GM21367 (cell line): ENCODE results near the gene UBR7.
"Not testable (repeated sequence)": the region's sequence is repeated elsewhere in the genome, so short reads cannot be mapped to it uniquely, and the experiment has no call there.

ENCODE experiments used
- ATAC-seq: cut with Tn5 transposase; IDR thresholded peaks from one replicate; pipeline ENCODE4 v1.9.1; 2021; ENCODE audit not compliant: unreplicated experiment

UBR7 gene

GRCh38 chr14:93206793-93207467, at the start of gene UBR7, which contains the start of gene GON7:
Gene UBR7, plus strand, starts transcription at chr14:93207256. Its CDS starts 36 bp downstream, at chr14:93207292.
Gene GON7, minus strand, starts transcription at chr14:93207065. Its CDS starts 28 bp downstream, at chr14:93207037.
- peak; percentile 79 for ATAC-seq

GRCh38 chr14:93158349-93158748, 48.7 kb upstream of the UBR7 start:
- not testable (repeated sequence) for ATAC-seq

- ATAC-seq = not testable (repeated sequence)
These were observed 47.3 kb upstream of the UBR7 start for GRCh38 chr14:93159625-93160352.

DNA sequence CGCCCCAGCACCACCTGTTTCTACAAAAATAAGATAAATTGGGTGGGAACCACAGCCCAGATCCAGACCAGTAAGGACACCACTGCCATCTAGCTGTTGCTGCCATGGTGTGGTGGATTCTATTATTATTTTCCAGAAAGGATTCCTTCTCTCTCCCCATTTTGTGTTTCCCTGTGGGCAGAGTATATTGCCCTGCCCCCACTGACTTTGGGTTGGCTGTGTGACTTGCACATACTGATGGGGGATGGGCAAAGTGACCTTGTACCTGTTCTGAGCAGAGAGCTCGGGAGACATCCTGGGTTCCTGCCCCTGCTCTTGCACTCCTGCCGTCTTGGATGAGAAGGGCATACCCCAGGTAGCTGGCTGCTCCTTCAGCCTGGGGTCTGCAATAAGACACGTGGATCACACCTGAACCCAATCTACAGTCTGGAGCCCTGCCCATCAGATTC, 46.7 kb upstream of the UBR7 start:
- ATAC-seq = no peak

DNA sequence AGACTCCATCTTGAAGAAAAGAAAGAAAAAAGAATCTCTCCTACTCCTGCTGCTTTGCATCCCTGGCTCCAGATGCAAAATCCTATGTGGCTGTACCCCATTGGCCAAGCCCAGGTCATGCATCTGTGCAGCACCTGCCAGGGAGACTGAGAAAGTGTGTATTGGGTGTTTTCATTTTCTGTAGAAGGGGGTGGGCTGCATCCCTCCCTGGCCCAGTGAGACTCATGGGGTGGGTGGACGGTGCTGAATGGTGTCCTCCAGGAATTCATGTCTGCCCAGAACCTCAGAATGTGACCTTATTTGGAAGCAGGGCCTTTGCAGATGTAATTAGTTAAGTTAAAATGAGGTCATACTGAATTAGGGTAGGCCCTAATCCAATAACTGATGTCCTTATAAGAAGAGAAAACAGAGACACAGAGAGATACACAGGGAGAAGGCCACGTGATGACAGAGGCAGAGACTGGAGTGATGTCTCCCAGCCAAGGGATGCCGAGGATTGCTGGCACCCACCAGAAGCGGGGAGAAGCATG, 45.6 kb upstream of the UBR7 start:
- no peak for ATAC-seq

DNA sequence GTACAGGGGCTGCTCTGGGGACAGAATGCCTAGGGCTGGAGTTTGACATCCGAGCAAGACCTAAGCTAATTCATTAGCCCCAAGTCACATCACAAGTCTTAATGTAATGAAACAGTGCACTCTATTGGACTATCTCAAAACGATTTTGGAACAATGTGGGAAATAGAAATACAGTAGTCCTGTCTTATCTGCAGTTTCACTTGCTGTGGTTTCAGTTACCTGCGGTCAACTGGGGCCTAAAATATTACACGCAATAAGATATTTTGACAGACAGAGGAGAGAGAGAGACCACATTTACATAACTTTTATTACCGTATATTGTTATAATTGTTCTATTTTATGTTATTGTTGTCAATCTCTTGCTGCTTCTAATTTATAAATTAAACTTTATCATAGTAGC, 43.5 kb upstream of the UBR7 start:
- ATAC-seq = no peak

DNA sequence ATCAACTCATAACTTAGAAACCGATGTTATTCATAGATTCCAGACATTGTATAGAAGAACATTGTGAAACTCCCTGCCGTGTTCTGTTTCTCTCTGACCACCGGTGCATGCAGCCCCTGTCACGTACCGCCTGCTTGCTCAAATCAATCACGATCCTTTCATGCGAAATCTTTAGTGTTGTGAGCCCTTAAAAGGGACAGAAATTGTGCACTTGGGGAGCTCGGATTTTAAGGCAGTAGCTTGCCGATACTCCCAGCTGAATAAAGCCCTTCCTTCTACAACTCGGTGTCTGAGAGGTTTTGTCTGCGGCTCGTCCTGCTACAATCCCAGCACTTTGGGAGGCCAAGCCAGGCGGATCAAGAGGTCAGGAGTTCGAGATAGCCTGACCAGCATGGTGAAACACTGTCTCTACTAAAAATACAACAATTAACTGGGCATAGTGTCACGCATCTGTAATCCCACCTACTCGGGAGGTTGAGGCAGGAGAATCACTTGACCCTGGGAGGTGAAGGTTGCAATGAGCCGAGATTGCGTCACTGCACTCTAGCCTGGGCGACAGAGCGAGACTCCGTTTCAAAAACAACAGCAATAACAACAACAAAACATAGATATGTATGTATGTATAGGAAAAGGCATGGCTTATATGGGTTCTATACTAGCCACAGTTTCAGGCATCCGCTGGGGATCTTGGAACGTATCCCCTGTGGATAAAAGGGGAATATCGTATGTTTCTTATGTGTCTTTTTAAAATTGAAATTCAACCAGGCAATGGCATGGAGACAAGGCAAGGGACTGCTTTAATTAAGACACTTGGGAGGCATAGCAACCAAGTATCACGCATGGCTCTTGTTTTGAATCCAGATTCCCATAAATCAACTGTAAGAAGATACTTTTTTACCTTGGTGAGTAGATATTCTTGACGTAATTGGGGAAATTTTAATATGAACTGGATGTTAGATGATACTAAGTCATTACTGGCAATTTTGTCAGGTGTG, 41.5 kb upstream of the UBR7 start:
- ATAC-seq = not testable (repeated sequence)

- ATAC-seq = not testable (repeated sequence)
These were observed 38.4 kb upstream of the UBR7 start for GRCh38 chr14:93168610-93169009.

- not testable (repeated sequence) for ATAC-seq
These were observed 37.4 kb upstream of the UBR7 start for GRCh38 chr14:93169619-93170018.

DNA sequence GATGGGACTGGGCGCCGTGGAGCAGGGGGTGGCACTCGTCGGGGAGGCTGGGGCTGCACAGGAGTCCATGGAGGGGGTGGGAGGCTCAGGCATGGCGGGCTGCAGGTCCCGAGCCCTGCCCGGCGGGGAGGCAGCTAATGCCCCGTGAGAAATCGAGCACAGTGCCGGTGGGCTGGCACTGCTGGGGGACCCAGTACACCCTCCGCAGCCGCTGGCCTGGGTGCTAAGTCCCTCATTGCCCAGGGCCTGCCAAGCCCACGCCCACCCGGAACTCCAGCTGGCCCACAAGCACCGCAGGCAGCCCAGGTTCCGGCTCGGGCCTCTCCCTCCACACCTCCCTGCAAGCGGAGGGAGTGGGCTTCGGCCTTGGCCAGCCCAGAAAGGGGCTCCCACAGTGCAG, 36.9 kb upstream of the UBR7 start:
- ATAC-seq = not testable (repeated sequence)

DNA sequence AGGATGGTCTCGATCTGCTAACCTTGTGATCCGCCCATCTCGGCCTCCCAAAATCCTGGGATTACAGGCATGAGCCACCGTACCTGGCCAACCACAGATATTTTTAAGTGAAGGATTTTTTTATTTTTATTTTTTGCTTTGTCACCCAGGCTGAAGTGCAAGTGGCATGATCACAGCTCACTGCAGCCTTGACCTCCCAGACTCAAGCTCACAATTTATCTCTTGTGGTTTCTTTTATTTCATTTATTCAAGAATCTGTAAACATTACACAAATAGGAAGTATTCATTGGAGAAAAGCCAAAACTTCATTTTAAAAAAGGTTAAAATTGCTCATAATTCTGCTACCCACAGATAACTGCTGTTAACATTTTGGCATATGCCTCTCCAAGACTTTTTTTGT, 35.7 kb upstream of the UBR7 start:
- no peak for ATAC-seq

- ATAC-seq = no peak
These were observed 33.1 kb upstream of the UBR7 start for GRCh38 chr14:93173943-93174395.

DNA sequence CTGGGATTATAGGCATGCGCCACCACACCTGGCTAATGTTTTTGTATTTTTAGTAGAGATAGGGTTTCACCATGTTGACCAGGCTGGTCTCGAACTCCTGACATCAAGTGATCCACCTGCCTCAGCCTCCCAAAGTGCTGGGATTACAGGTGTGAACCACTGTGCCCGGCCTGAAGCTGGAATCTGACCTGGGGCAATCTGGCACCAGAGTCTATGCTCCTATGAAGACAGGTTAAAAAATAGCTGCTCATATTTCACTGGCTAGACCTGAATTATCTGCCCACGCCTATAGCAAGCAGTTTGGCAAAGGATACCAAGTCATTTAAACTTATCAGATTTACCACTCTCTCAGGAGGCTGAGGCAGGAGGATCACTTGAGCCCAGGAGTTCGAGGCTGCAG, 32.3 kb upstream of the UBR7 start:
- ATAC-seq = not testable (repeated sequence)

DNA sequence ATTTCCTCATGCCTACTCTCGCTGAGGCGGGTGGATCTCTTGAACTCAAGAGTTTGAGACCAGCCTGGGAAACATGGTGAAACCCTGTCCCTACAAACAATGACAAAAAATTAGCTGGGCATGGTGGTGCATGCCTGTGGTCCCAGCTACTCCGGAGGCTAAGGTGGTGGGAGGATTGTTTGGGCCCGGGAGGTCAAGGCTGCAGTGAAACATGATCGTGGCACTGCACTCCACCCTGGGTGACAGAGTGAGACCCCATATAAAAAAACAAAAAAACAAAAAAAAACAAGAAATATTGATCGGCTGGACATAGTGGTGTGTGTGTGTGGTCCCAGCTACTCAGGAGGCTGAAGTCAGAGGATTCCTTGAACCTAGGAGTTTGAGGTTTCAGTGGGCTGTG, 31.6 kb upstream of the UBR7 start:
- no peak for ATAC-seq

DNA sequence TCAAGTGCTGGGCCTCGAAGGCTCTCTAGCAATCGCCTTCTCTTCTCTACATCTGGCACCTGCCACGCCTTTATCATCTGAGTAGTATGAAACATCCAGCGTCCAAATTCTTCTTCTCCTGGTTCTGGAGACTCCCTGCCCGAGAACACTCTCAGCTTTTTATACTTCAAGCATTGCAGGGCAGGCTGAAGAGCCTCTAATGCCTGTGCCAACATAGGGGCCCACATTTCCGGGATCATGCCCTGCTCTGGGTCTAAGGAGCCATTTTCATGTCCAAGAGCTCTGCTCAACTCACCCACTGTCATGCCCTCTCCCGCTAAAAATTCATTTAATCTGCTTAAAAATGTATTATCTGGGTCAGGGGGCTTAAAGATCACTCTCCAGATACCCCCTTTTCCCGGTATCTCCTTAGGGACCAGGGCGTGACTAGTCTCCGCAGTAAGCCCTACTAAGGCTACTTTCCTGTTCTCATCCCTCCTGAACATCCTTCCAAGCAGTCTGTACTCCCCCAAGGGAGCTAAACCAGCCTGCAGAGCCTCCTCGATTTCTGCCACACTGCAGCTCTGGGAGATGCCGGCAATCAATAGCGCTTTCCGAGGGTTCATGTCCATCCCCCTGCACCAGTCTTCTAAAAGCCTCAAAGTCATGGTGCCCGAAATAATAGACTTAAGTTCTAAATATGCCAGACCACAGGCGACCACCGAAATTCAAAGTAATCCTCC, 23.3 kb upstream of the UBR7 start:
- no peak for ATAC-seq

- ATAC-seq = peak; percentile 72
These were observed 22.4 kb upstream of the UBR7 start, which contains the start of the genes LYSET and MOAP1 for GRCh38 chr14:93184391-93185348. Gene LYSET, plus strand, starts transcription at chr14:93185317. Its CDS starts 89 bp downstream, at chr14:93185406. Gene MOAP1, minus strand, starts transcription at chr14:93184897. Its CDS starts 655 bp downstream, at chr14:93184242.

GRCh38 chr14:93185349-93185720, 21.7 kb upstream of the UBR7 start:
- ATAC-seq = no peak

- ATAC-seq = no peak
These were observed 20.6 kb upstream of the UBR7 start for GRCh38 chr14:93186466-93186865.

DNA sequence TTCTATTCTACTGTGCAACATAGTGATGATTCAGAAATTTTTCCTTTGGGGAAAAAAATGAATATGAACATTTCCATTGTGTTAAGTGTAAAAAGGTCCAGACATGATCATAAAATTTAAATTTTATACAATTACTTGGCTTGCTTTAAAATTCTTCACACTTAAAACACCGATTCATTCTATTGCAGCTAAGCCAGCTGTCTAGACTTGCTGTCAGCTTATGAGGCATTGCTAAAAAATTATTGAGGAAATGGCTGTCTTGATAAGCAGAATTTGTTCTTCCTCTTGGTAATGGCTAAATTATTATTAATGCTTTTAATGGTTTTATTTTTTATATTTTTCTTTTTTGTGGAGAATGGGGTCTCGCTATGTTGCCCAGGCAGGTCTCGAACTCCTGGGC, 20.1 kb upstream of the UBR7 start:
- ATAC-seq = no peak
